HG02759 (cell line): ENCODE measurements around the gene SULT1B1.

Experiments
- ATAC-seq: cut with Tn5 transposase; IDR thresholded peaks from one replicate; pipeline ENCODE4 v1.9.1; 2021; ENCODE audit warnings: mild to moderate bottlenecking, moderate library complexity; ENCODE audit not compliant: unreplicated experiment

Gene SULT1B1

GRCh38 chr4:69750346-69750745 lies 10.1 kb downstream of the SULT1B1 start:
- ATAC-seq, result no peak

GRCh38 chr4:69749771-69750170 lies 10.6 kb downstream of the SULT1B1 start:
- no peak for ATAC-seq

- no peak for ATAC-seq
These were observed 12.2 kb downstream of the SULT1B1 start for GRCh38 chr4:69748173-69748572.

GRCh38 chr4:69744157-69744478 lies 16.3 kb downstream of the SULT1B1 start:
- ATAC-seq, result no peak

- ATAC-seq, result no peak
These were observed 16.8 kb downstream of the SULT1B1 start for GRCh38 chr4:69743476-69744156.

- ATAC-seq, result no peak
These were observed 17.8 kb downstream of the SULT1B1 start for GRCh38 chr4:69742596-69742995.

GRCh38 chr4:69738872-69739271 lies 21.5 kb downstream of the SULT1B1 start:
- ATAC-seq, result no peak

- no peak for ATAC-seq
These were observed 25.3 kb downstream of the SULT1B1 start for GRCh38 chr4:69735119-69735518.

GRCh38 chr4:69731847-69732246 lies 28.6 kb downstream of the SULT1B1 start:
- ATAC-seq, result no peak

GRCh38 chr4:69731241-69731640 lies 29.2 kb downstream of the SULT1B1 start:
- ATAC-seq, result no peak

GRCh38 chr4:69730002-69730401 lies 30.4 kb downstream of the SULT1B1 start:
- ATAC-seq, result no peak

- ATAC-seq, result no peak
These were observed 32.5 kb downstream of the SULT1B1 start for GRCh38 chr4:69727926-69728325.

- ATAC-seq, result no peak
These were observed 33.0 kb downstream of the SULT1B1 start for GRCh38 chr4:69727426-69727825.

- ATAC-seq, result no peak
These were observed 33.4 kb downstream of the SULT1B1 start for GRCh38 chr4:69726971-69727370.

GRCh38 chr4:69718396-69719271 lies 41.8 kb downstream of the SULT1B1 start:
- ATAC-seq, result no peak

- no peak for ATAC-seq
These were observed 42.6 kb downstream of the SULT1B1 start for GRCh38 chr4:69717778-69718177.

GRCh38 chr4:69716654-69717053 lies 43.8 kb downstream of the SULT1B1 start:
- no peak for ATAC-seq

- ATAC-seq, result no peak
These were observed 46.3 kb downstream of the SULT1B1 start for GRCh38 chr4:69714086-69714485.

GRCh38 chr4:69713593-69713992 lies 46.8 kb downstream of the SULT1B1 start:
- no peak for ATAC-seq

GRCh38 chr4:69710580-69710979 lies 49.8 kb downstream of the SULT1B1 start:
- no peak for ATAC-seq

GRCh38 chr4:69708211-69708610 lies 52.2 kb downstream of the SULT1B1 start:
- no peak for ATAC-seq

GRCh38 chr4:69707807-69708206 lies 52.6 kb downstream of the SULT1B1 start:
- ATAC-seq, result no peak
